HG02759 (cell line): ENCODE data around the gene WDR1.

Experiments
- ATAC-seq: cut with Tn5 transposase; IDR thresholded peaks from one replicate; pipeline ENCODE4 v1.9.1; 2021; ENCODE audit warnings: mild to moderate bottlenecking, moderate library complexity; ENCODE audit not compliant: unreplicated experiment

The WDR1 gene

DNA sequence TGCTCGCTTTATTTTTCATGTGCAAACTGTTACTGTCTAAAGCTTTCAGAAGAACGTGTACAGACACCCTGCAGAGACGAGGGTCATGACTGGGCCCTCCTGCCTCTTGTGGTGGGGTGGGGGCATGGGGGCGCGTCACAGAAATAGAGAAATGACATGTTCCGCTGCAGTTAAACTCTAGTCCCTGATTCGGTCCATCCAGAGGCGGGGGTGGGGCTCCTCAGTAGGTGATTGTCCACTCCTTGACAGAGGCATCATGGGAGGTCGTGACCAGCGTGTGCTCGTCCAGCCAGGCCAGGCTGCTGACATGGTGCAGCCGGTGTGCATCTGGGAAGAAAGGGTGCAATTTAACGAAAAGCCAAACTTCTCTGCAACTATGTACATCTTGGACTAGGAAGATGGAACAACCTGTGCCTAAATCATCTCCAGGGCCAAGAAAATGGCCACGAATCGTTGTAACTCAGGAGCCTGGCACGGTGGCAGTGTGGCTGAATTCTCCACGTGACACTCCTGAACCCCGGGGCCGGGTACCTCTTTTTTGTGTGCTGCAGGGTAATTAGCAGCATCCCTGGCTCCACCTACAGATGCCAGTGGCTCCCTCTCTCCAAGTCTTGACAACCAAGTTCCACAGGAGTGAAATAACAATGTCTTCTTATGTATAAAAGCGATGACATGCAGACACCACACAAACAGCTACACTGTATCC is 41.3 kb downstream of the WDR1 start:
- ATAC-seq, result no peak

DNA sequence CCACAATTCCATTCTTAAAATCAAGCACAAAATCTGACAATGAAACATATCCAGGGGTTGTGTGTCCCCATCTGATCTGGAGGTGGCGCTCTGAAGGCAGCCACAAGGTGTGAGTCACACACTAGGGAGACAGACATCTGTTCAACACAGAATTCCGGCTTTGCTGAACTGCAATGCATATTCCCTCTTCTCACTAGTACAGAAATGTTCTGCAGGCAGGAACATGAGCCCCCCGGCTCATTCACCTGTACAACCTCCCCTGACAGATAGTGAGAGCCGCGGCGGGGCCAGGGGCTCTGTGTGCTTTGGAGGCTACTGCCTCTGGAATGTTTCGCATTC is 41.9 kb downstream of the WDR1 start:
- ATAC-seq, result no peak

DNA sequence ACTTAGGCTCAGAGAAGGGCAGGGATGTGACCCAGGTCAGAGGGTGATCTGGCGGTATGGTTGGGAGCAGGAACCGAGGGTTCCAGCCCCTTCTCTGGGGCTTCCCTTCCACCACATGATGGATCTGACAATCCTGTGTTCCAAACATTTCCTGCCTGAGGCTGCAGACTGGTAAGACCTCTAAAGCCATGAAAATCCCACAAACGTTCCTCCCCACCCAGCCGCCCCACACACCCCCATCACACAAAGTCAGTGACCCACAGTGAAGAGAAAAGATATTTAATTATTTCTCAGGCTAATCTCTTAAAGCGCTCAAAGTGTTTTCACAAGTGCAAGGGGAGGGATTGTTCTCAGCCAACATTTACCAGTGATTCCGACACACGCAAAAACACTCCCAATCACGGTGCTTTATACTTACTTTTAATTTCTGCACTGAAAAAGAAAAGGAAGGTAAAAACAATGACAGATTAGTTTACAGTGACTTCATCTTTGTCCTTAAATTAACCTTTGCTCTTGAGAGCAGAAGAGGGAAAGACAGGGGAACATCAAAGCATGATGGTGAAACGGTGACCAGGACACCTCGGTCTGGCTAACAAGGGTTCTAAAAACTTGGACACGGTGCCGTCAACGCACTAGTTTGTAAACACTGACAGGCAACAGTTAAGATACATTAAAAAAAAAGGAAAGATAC is 42.4 kb downstream of the WDR1 start:
- no peak for ATAC-seq

DNA sequence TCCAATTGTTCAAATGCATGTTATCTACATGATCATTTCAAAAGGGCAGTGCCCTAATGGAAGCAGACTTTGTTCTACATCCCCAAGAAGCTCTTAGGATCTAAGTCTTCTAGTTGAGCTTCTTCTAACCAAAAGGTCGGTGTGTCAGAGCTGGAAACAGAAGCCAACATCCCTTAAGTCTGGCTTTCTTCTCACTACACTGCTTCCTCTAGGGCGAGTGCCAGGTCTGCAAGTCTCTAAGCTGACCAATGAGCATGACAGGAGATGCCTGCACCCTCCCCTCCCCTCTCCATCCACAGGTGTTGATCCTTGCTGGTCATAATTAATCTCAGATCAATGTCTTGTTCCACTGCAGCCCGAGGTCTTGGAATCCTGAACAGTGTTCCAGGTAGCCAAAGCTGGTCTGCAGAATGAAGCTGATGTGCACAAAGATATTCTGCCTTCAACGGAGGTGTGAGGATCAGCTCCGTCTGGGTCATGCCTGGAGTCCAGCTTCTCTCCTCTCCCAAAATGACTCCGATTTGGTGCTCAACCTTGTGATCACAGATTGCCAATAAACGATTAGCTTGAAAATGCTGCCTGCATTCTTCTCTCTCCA is 44.1 kb downstream of the WDR1 start:
- no peak for ATAC-seq

DNA sequence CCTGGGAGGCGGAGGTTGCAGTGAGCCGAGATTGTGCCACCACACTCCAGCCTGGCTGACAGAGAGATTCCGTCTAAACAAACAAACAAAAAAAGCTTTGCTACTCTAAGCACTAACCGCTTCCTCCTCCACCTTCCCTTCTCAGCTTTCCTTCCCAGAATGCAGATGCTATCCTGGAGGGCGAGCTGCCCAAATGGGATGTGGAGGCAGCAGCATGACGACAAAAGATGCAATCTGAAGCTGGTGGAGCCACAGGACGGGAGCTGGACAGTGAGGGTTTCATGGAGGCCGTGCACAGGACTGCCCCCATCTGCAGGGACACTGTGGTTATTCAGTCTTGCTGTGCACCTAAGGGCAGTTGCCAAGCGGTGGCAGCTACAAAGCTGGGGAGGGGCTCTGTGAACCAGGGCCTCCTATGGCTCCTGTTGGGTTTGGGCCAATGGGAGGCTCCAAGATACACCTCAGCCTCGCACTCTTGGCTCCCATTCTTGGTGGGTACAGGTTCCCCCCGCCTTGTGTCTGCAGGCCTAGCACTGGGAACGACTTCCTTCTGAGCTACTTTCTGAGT is 47.4 kb downstream of the WDR1 start:
- no peak for ATAC-seq

DNA sequence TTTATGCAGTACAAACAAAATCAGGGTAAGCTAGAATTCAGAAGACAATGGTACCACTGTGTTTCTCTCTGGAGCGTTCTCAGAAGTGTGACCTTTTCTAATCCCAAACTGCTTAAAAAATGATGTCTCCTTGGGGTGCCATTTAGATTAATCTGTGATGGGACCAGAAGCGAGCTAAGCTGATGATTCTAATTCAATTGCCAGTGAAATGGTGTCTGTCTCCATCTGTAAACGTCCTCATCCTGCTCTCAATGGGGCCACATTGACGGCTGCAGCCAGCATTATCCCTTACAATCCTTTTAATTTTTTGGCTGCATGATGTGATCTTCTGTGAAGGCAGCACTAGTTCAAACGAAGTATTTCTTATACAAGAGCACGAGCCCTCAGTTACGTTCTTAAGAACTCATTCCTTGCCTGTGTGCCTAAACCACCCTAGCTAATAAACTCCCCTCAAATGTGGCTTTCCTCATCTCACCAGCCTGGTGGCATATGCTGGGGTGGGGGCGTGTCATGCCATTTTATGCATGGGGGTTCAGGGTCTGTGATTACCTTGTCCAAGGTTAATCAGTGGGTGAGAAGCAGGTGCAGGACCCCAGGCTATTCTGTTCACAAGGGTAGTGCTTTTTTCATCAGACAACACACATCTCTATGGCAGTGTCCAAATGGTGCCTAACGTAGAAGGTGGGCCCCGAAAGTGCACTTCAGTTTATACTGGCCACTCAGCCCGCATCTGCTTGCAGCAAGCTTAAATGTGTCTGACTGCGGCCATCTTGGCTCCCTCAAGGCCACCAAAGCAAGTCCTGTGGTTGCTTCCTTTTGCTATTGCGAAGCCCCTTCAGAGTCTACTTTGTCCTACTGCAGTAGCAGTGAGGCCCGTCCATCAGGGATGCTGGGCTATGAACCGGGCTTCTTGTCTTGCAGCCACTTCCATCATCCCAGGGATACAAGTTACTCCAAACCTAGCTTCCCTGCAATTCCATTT is 49.6 kb downstream of the WDR1 start:
- ATAC-seq, result no peak

DNA sequence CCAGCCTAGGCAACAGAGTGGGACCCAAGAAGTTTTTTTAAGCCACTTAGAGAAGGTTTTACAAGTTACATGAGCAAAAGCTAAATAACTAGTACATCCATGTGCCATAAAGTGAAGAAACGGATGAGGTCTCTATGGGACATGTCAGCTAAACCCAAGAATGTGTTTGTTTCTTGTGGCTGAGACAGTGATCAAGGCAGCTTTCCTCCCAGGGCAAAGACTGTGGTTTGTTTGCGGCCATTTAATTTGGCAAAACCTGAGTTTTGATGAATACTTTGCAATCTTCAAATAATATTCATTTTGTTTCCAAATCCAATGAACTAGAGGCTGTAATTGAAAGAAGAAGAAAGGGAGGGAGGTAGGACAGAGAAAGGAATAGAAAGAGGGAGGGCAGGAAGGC is 50.4 kb downstream of the WDR1 start:
- no peak for ATAC-seq

DNA sequence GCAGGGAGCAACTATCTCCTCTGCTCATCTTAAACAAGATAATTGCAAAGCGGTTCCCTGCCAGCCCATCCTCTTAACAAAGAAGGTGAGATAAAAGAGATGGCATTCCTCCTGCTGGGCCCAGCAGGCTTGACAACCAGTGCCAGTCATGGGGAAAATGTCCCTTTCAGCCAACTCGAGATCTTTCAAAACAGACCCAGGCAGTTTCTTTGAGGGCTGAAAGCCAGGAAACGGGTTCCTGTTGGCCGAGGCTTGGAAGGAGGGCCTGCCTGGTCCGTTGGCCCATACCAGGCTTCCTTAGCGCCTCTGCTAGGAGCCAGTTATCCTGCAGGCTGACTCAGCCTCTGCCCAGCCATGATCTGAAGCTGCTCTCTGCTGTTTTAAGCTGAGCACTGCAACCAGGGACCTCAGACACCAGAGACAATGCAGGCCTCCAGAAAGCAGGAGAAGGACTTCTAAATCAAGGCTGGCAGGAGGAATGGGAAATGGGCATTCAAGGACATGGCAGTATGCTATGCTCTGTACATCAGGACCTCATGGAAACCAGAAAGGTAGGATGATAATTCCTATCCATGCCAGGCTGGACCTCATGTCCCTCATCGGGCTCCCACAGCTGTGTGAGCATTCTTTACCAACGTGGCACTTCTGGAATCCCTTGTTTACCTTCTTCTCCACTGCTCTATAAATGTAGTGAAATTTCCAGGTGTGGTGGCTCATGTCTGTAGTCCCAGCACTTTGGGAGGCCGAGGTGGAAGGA is 52.9 kb downstream of the WDR1 start:
- ATAC-seq, result no peak

DNA sequence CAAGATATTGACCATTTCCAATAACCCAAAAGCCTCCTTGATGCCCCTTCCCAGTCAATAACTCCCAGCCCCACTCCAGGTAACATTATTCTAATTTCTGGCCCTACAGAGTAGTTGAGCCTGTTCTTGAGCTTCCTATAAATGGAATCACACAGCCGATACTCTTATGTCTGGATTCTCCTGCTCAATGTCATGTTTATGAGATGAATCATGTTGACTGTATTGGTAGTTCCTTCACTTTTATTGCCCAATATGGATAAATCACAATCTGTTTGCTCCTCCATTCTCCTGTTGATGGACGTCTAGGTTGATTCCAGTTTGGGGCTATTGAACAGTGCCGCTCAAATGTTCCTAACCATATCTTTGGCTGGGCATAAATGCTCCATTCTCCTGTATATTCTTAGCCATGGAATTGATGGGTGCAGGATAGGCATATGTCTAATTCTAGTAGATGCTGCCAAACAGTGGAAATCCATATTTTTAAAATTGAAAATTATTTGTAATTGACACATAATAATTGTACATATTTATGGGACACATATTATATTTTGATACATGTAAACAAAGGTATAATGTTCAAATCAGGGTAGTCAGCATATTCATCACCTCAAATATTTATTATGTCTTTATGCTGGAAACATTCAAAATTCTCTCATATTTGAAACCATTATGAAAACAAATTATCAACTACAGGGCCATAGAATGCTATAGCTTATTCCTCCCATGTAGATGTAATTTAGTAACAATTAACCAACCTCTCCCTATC is 54.8 kb downstream of the WDR1 start:
- no peak for ATAC-seq

DNA sequence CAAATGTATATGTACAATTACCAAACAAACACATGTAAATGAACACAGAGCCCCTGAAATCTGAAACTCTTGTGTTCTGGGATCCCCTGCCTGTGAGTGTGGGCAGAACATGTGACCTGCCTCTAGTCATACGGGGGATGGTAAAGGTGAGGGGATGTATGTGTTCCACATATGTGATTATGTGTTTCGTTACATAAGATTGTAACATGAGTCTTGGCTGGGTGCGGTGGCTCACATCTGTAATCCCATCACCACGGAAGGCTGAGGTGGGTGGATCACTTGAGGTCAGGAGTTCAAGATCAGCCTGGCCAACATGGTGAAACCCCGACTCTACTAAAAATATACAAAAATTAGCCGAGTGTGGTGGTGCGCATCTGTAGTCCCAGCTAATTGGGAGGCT is 58.2 kb downstream of the WDR1 start:
- ATAC-seq, result no peak

DNA sequence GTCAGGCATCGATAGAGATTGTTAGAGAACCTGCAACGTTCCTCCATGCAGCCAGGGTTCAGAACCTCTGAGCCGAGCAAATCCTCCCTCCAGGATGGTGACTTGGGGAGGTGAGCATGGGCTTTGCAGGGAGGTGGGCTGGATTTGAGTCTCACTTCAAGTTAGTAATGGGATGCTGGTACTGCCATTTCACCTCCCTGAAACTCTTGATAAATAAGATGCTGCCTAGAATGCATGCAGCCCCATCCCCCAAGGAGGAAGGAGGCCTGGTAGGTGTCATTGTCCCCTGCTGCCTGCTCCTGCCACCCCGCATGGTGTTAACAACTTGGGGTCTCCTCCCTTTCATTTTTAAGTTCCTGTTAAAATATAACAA is 59.6 kb downstream of the WDR1 start:
- ATAC-seq, result no peak

DNA sequence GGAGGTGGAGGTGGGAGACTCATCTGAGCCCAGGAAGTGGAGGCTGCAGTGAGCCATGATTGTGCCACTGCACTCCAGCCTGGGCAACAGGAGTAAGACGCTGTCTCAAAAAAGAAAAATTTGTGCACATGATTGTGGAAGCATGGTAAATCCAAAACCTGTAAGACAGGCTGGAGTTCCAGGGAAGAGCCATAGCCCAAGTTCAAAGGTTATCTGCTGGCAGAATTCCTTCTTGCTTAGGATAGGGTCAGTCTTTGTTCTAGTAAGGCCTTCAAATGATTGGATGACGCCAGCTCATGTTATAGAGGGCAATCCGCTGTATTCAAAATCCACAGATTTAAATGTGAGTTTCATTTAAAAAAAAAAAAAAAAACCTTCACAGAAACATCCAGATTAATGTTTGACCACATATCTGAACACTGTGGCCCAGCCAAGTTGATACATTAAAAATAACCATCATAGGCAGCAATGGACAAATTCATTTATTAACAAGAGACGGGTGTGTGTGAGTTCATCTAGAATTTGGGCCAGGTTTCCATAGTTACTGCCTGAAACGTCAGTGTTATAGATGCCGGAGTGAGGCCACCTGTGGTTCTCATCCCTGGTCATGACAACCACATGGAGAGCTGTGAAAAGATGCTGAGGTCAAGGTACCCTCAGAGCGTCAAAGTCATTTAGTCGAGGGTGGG is 60.1 kb downstream of the WDR1 start:
- ATAC-seq, result no peak

DNA sequence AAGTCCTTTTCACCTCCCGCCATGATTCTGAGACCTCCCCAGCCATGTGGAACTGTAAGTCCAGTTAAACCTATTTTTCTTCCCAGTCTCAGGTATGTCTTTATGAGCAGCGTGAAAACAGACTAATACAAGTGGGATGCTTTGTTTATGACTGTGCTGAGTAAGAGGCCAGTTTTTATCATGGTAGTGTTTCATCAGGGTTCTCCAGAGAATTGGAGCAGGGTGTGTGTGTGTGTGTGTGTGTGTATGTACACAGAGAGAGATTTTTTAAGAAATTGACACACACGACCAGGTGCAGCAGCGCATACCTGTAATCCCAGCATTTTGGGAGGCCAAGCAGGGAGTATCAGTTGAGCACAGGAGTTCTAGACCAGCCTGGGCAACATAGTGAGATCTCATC is 60.7 kb downstream of the WDR1 start:
- ATAC-seq, result no peak

DNA sequence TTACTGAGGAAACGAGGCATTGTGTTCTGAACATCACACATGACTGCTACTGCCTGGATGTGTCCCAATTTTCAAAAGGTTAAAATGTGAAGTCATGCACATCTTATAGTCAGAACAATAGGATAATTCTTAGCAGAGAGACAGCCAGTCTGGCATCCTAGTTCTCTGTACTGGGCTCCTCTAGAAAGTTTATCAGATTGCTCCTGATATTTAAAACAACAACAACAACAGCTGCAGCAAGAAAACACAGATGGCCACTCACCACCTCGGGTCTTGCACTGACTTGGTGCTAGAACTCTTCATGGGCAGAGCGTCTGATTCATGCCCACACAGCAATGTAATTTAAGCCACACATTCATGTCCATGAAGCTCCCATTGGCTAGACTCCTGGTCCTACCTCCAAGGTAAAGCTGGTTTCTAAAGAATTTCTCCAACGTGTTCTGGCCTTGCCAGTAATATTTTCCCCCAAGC is 62.0 kb downstream of the WDR1 start:
- ATAC-seq, result no peak

DNA sequence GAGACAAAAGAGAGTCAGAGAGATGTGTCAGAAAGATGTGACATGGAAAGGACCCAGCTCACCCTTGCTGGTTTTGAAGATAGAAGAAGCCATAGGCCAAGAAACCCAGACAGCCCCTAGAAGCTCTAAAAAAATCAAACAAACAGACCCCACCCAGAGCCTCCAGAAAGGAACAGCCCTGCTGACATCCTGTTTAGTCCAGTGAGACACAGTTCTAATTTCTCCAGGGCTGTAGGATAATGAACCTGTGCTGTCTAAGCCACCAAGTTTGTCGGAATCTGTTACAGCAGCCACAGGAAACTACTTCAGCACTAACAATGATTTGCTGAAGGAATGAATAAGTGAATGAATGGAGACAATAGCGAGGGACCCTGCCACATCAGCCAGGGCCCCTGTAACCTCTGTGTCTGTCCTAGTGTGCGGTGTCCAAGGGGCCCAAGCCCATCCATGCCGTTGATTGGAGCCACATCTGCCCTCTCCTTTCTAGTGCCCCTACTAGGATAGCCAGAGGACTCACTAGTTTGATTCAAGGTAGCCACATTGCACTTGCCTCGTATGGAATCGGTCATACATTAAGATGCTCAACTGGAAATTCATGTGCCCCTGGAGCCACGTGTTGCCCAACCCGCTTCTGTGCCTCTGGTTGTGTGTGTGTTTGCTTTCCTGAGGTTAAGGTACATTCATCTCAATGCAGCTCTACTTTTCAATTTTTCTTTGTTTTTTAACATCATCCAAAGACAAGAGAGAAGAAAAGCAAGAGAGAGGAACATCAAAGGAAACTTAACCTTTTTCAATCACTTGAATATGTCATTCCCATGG is 62.8 kb downstream of the WDR1 start:
- ATAC-seq, result no peak

DNA sequence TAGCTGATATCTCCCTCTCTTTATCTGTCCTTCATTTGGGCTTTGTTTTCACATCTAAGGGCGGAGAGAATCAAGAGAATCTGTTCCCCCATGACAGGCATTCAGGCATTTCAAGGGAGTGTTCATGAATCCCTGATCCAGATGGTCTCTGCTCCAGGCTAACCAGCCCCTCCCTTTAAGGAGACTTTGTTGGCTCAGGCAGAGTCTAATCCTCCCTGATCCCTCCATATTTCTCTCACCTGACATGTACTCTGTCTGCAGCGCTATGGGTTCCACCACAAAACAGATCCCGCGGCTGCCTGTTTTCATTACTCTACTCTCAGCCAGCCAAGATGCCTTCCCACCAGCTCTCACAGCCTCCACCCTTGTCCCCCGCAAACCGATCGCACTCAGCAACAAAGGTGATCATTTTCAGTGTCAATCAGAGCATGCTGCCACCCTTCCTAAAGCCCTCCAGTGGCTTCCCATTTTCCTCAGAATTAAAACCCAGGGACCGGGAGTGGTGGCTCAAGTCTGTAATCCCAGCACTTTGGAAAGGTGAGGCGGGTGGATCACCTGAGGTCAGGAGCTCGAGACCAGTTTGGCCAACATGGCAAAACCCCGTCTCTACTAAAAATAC is 65.0 kb downstream of the WDR1 start:
- no peak for ATAC-seq

DNA sequence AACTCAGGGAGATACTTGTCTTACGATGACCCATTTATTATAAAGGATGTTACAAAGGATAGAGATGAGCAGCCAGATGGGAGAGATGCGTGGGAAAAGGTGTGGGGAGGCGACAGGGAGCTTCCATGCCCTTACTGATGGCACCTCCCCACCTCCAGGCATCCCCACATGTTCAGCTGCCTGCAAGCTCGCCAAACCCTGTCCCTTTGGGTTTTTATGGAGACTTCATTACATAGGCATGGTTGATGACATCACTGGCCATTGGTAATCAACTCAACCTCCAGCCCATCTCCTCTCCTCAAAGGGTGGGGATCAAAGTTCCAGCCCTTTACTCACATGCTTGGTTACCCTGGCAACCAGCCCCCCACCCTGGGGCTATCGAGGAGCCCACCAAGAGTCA is 65.9 kb downstream of the WDR1 start:
- no peak for ATAC-seq

DNA sequence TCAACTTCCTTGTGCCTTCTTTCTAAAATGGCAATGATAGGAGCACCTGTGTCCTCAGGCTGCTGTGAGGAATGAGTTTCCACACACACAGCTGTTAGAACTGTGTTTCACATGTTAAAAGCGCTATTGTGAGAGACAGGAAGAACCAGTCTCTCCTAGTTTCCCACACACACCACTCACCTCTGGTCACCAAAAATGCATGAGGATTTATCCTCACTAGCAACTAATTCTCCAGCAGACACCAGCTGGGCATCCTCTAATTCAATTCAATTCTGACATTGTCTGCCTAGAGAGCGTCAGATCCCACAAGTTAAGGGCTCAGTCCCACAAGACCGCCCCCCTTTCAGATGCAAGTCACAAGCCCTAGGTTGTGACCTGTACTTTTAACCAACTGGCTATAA is 66.3 kb downstream of the WDR1 start:
- ATAC-seq, result no peak
